Smooth muscle cell (in vitro differentiated cells): ENCODE data around the gene RPN2. TPM values are rescaled to one million over a fixed set of nuclear protein-coding genes. Genes with fewer than 3 reads are reported as not detected.
"Not testable (repeated sequence)": the region's sequence is repeated elsewhere in the genome, so short reads cannot be mapped to it uniquely, and the experiment has no call there.

Experiments
- DNase-seq: peaks from one replicate; lab custom pipeline; 2025; ENCODE audit not compliant: unreplicated experiment; lab: John Stamatoyannopoulos, UW
- H2AFZ ChIP-seq: fragments of 200-600 bp; sonication (generic); 2 replicates; pipeline ENCODE4 v1.6.0; 2016; ENCODE audit warnings: antibody characterized with exemption, low read depth, mild to moderate bottlenecking
- H3F3A ChIP-seq: fragments of 200-600 bp; sonication (generic); 2 replicates; pipeline ENCODE4 v1.6.0; 2017; ENCODE audit warnings: antibody characterized with exemption, low read depth
- H3K27ac ChIP-seq: fragments of 200-600 bp; sonication (generic); 2 replicates; pipeline ENCODE4 v1.5.1; 2016; ENCODE audit warnings: low read depth, mild to moderate bottlenecking
- H3K27me3 ChIP-seq: fragments of 200-600 bp; sonication (generic); 2 replicates; pipeline ENCODE4 v1.6.1; 2016; ENCODE audit warnings: low read depth, mild to moderate bottlenecking
- H3K36me3 ChIP-seq: fragments of 200-600 bp; sonication (generic); 2 replicates; pipeline ENCODE4 v1.5.1; 2016; ENCODE audit warnings: low read depth
- H3K4me1 ChIP-seq: fragments of 200-600 bp; sonication (generic); 2 replicates; pipeline ENCODE4 v1.5.1; 2016; ENCODE audit warnings: low read depth
- H3K4me2 ChIP-seq: fragments of 200-600 bp; sonication (generic); 2 replicates; pipeline ENCODE4 v1.6.0; 2016; ENCODE audit warnings: mild to moderate bottlenecking
- H3K4me3 ChIP-seq: fragments of 200-600 bp; sonication (generic); 2 replicates; pipeline ENCODE4 v1.5.1; 2016; ENCODE audit warnings: mild to moderate bottlenecking
- H3K79me2 ChIP-seq: fragments of 200-600 bp; sonication (generic); 2 replicates; pipeline ENCODE4 v1.6.0; 2016; ENCODE audit warnings: low read depth, mild to moderate bottlenecking
- H3K9ac ChIP-seq: fragments of 200-600 bp; sonication (generic); 2 replicates; pipeline ENCODE4 v1.6.0; 2016; ENCODE audit warnings: low read depth
- H3K9me3 ChIP-seq: fragments of 200-600 bp; sonication (generic); replicated peaks from 2 replicates; pipeline ENCODE4 v1.5.1; 2016; ENCODE audit warnings: low read depth
- H4K20me1 ChIP-seq: fragments of 200-600 bp; sonication (generic); 2 replicates; pipeline ENCODE4 v1.6.0; 2016; ENCODE audit warnings: low read depth
- CTCF ChIP-seq: fragments of 200-600 bp; sonication (generic); IDR thresholded peaks from 2 replicates; pipeline ENCODE4 v1.5.1; 2017; ENCODE audit warnings: borderline replicate concordance, mild to moderate bottlenecking, antibody characterized with exemption; ENCODE audit not compliant: insufficient read depth, poor library complexity, severe bottlenecking
- WGBS: methylation state at CpG from one replicate; pipeline ENCODE4 v1.1.7; 2016; ENCODE audit warnings: low lambda C conversion rate; 5-methylcytosine and 5-hydroxymethylcytosine counted together
- polyA plus RNA-seq: library from polyadenylated mRNA; unstranded; fragments of >200 nt; fragmentation: Nextera tagmentation; extraction: Ambion mirVana; gene quantifications from 2 replicates; pipeline ENCODE4 v1.2.1, GENCODE V29; 2016
- total RNA-seq: library from RNA; depleted of rRNA; stranded (reverse); fragments of >200 nt; gene quantifications from 2 replicates; pipeline ENCODE4 v1.2.3, GENCODE V29; 2014

RPN2 gene
- total and polyA plus RNA-seq, 2 experiments from 2014 or later, result 325 to 372 TPM

DNA sequence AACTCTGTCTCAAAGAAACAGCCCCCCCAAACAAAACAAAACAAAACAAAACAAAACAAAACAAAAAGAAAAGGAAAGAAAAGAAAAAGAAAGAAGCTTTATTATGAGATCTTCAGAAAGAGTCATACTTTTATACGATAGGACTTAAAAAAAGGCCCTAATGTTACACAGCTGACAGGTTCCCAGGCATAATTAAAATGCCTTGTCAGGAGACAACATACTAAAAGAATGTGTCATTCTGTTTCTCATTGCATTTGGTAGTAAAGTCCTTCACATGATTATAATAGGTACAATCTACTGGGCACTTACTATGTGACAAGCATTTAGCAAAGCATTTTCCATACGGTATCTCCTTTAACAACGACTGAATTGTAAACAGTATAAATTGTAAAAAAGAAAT is 36.4 kb upstream of the RPN2 start:
- no peak overlapping the region for H3K4me2 ChIP-seq
- H4K20me1 ChIP-seq, result no peaks in the 10 kb centered on the region
- H3K36me3 ChIP-seq, result no peaks in the 10 kb centered on the region
- H3K9ac ChIP-seq, result no peak overlapping the region
- no peaks in the 10 kb centered on the region for H3K27me3 ChIP-seq
- no peak for TF ChIP-seq CTCF
- no peak overlapping the region for H3K27ac ChIP-seq
- H3K4me1 ChIP-seq, result no peaks in the 10 kb centered on the region
- H3F3A ChIP-seq, result no peaks in the 10 kb centered on the region
- no peak overlapping the region for H2AFZ ChIP-seq
- no peak for DNase-seq
- no peaks in the 10 kb centered on the region for H3K79me2 ChIP-seq
- WGBS, result 80% methylated on average over 3 of the region's 3 CpGs
- H3K9me3 ChIP-seq, result no peaks in the 10 kb centered on the region
- no peak overlapping the region for H3K4me3 ChIP-seq

GRCh38 chr20:37144856-37145404 is 34.2 kb upstream of the RPN2 start:
- no peaks in the 10 kb centered on the region for H3F3A ChIP-seq
- no peaks in the 10 kb centered on the region for H3K36me3 ChIP-seq
- TF ChIP-seq CTCF, result no peak
- H3K79me2 ChIP-seq, result no peaks in the 10 kb centered on the region
- H3K4me3 ChIP-seq, result no peak overlapping the region
- H3K27me3 ChIP-seq, result no peaks in the 10 kb centered on the region
- H4K20me1 ChIP-seq, result no peaks in the 10 kb centered on the region
- no peak for DNase-seq
- no peak overlapping the region for H3K27ac ChIP-seq
- H2AFZ ChIP-seq, result no peak overlapping the region
- no peaks in the 10 kb centered on the region for H3K9me3 ChIP-seq
- WGBS, result 94% methylated on average over 8 of the region's 8 CpGs
- no peaks in the 10 kb centered on the region for H3K4me1 ChIP-seq
- H3K4me2 ChIP-seq, result no peak overlapping the region
- H3K9ac ChIP-seq, result no peak overlapping the region

DNA sequence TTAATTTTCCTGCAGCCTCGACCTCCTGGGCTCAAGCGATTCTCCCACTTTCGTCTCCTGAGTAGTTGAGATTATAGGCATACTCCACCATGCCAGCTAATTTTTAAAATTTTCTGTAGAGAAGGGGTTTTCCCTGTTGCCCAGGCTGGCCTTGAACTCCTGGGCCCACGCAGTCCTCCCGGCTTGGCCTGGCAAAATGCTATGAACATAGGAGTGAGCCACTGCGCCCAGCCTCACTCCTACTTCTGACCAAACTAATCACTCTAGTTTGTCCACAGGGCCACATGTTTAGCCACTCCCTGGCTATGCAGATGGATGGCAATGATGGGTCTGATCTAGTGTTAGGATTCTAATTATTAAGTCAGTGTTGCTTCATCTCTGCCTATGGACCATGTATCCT is 31.9 kb upstream of the RPN2 start:
- H3K9me3 ChIP-seq, result no peaks in the 10 kb centered on the region
- H3K4me2 ChIP-seq, result no peak overlapping the region
- no peaks in the 10 kb centered on the region for H3K4me1 ChIP-seq
- H3K9ac ChIP-seq, result no peak overlapping the region
- no peak for TF ChIP-seq CTCF
- no peaks in the 10 kb centered on the region for H4K20me1 ChIP-seq
- H3K27me3 ChIP-seq, result no peaks in the 10 kb centered on the region
- 97% methylated on average over 6 of the region's 6 CpGs for WGBS
- H3K79me2 ChIP-seq, result no peaks in the 10 kb centered on the region
- no peak overlapping the region for H2AFZ ChIP-seq
- no peak overlapping the region for H3K4me3 ChIP-seq
- no peaks in the 10 kb centered on the region for H3F3A ChIP-seq
- no peak overlapping the region for H3K27ac ChIP-seq
- no peaks in the 10 kb centered on the region for H3K36me3 ChIP-seq
- no peak for DNase-seq

DNA sequence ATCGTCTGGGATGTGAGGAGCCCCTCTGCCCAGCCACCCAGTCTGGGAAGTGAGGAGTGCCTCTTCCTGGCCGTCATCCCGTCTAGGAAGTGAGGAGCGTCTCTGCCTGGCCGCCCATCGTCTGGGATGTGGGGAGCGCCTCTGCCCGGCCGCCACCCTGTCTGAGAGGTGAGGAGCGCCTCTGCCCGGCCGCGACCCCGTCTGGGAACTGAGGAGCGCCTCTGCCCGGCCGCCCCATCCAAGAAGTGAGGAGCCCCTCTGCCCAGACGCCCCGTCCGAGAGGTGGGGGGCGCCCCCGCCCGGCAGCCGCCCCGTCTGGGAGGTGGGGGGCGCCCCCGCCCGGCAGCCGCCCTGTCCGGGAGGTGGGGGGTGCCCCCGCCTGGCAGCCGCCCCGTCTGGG is 28.3 kb upstream of the RPN2 start:
- not testable (repeated sequence) for H3K79me2 ChIP-seq, H3K27me3 ChIP-seq, H3K4me1 ChIP-seq, H3K9me3 ChIP-seq, H3K9ac ChIP-seq, H4K20me1 ChIP-seq, H3K4me2 ChIP-seq, H3F3A ChIP-seq, H3K4me3 ChIP-seq, H3K27ac ChIP-seq, DNase-seq, H2AFZ ChIP-seq, H3K36me3 ChIP-seq
- WGBS, result 98% methylated on average over 18 of the region's 33 CpGs
